HEK293T (cell line): Measurements from ENCODE around the gene MACROD1.

Experiments used
- ARNT ChIP-seq: fragments of 450-650 bp; IDR thresholded peaks from 2 replicates; pipeline ENCODE4 v1.6.1; 2017; ENCODE audit warnings: mild to moderate bottlenecking
- BHLHE40 ChIP-seq: fragments of 450-650 bp; IDR thresholded peaks from 2 replicates; pipeline ENCODE4 v1.6.1; 2016; ENCODE audit warnings: mild to moderate bottlenecking, moderate library complexity, borderline replicate concordance
- CTBP1 ChIP-seq: fragments of 450-650 bp; IDR thresholded peaks from 2 replicates; pipeline ENCODE4 v1.6.1; 2016; ENCODE audit warnings: borderline replicate concordance
- ELF4 ChIP-seq: fragments of 450-650 bp; IDR thresholded peaks from 2 replicates; pipeline ENCODE4 v1.6.1; 2017; ENCODE audit warnings: antibody characterized with exemption
- FOXA1 ChIP-seq: fragments of 450-650 bp; IDR thresholded peaks from 2 replicates; pipeline ENCODE4 v1.6.1; 2016; ENCODE audit warnings: mild to moderate bottlenecking
- FOXK2 ChIP-seq: fragments of 450-650 bp; IDR thresholded peaks from 2 replicates; pipeline ENCODE4 v1.6.1; 2016; ENCODE audit warnings: mild to moderate bottlenecking
- FOXM1 ChIP-seq: fragments of 450-650 bp; IDR thresholded peaks from 2 replicates; pipeline ENCODE4 v1.6.1; 2017; ENCODE audit warnings: mild to moderate bottlenecking, borderline replicate concordance
- L3MBTL2 ChIP-seq: fragments of 450-650 bp; conservative IDR thresholded peaks from 2 replicates; pipeline ENCODE4 v1.6.1; 2016; ENCODE audit warnings: mild to moderate bottlenecking
- PKNOX1 ChIP-seq: fragments of 450-650 bp; IDR thresholded peaks from 2 replicates; pipeline ENCODE4 v1.6.1; 2016
- SP1 ChIP-seq: fragments of 450-650 bp; IDR thresholded peaks from 2 replicates; pipeline ENCODE4 v1.6.1; 2017
- SUZ12 ChIP-seq: fragments of 450-650 bp; IDR thresholded peaks from 2 replicates; pipeline ENCODE4 v1.6.1; 2016; ENCODE audit warnings: mild to moderate bottlenecking
- TARDBP ChIP-seq: fragments of 450-650 bp; IDR thresholded peaks from 2 replicates; pipeline ENCODE4 v1.6.1; 2016
- ZNF384 ChIP-seq: fragments of 450-650 bp; IDR thresholded peaks from 2 replicates; pipeline ENCODE4 v1.6.1; 2016

GRCh38 chr11:63974259-63975143, 191.4 kb downstream of the MACROD1 start, which contains the start of gene COX8A:
- TF ChIP-seq SUZ12 (no peak), BHLHE40 (no peak), SP1 (no peak), FOXK2 (no peak), ARNT (no peak), FOXM1 (no peak; the same call in 1 of the 2 replicates), PKNOX1 (peak; percentile 98), TARDBP (no peak), CTBP1 (no peak), ELF4 (peak; percentile 69), FOXA1 (no peak), L3MBTL2 (peak; percentile 16; the same call in 1 of the 2 replicates), ZNF384 (peak; percentile 84; the same call in 1 of the 2 replicates)
